Forelimb muscle (tissue), 1 donor: ENCODE data around the gene ITPK1. TPM values are rescaled to one million over a fixed set of nuclear protein-coding genes. Genes with fewer than 3 reads are reported as not detected.

ENCODE experiments used
- DNase-seq: peaks from one replicate; pipeline ENCODE4 v3.0.0-alpha.2; 2013; ENCODE audit warnings: low read depth
- polyA plus RNA-seq: library from polyadenylated mRNA; unstranded; fragments of 120-200 nt; gene quantifications from one replicate; pipeline ENCODE4 v1.2.1, GENCODE V29; 2013; ENCODE audit not compliant: insufficient read length

ITPK1 gene
- polyA plus RNA-seq, 1 donor: 14.5 TPM

GRCh38 chr14:92926180-92926845 lies 189.4 kb downstream of the ITPK1 start:
- DNase-seq: no peak

DNA sequence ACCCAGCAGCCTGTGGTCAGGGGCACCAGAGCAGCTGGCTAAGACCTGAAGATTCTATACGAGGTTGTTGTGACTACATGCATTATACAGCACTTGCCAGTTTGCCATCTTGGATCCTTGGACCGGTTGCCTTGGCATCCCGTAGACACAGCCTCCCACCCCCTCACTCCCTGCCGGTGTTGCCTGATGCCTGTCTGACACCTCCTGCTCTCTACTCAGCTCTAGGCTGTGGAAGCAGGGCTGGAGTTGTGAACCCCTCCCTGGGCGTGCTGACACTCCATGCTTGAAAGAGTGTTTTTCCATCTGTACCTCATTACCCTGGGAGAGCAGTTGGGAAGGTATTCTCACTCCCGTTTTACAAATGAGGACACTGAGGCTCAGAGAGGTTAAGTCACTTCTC lies 190.3 kb downstream of the ITPK1 start:
- no peak for DNase-seq

DNA sequence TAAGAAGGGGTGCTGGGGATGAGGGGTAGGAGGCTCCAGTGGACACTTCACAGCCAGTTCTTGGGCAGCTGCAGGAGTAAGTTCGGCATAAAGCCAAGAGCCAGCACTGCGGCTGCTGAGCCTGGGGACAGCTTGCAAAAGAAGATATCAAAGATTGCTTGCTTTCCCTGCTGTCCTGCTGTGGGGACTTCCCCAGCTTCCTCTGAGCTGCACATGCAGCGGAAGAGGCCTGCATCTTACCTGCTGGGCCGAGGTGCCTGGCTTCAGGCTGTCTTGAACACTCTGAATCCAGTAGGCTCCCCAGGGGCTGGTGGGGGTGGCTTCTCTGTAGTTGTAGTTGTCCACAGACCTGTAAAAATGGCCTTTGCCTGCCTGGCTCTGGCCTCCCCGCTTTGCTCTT lies 191.5 kb downstream of the ITPK1 start:
- no peak for DNase-seq

- no peak for DNase-seq
Observed at GRCh38 chr14:92923744-92924103, 192.0 kb downstream of the ITPK1 start.

GRCh38 chr14:92922883-92923743 lies 192.6 kb downstream of the ITPK1 start, which contains the start of gene CHGA:
Gene CHGA (plus strand): TSS chr14:92923150. CDS start chr14:92923360, 210 bp downstream.
- no peak for DNase-seq

- DNase-seq: no peak
Observed at GRCh38 chr14:92922155-92922735, 193.5 kb downstream of the ITPK1 start.

GRCh38 chr14:92920001-92920400 lies 195.7 kb downstream of the ITPK1 start:
- no peak for DNase-seq

DNA sequence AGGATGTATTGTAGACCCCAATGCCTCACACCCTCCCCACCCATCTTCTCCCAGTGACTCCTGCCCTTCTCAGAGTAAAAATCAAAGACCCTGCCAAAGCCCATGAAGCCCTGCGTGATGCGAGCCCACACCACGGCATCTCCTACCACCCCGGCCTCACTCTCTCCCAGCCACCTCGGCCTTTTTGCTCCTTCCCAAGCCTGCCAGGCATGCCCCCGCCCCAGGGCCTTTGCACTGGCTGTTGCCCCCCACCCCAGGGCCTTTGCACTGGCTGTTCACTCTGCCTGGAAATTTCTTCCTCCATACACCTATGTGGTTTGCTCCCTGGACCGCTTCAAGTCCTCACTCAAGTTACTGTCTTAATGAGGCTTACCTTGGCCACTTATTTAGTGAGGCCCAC lies 197.8 kb downstream of the ITPK1 start:
- DNase-seq: no peak

- DNase-seq: no peak
Observed at GRCh38 chr14:92917041-92917940, 198.4 kb downstream of the ITPK1 start.

- no peak for DNase-seq
Observed at GRCh38 chr14:92916201-92916600, 199.5 kb downstream of the ITPK1 start.

DNA sequence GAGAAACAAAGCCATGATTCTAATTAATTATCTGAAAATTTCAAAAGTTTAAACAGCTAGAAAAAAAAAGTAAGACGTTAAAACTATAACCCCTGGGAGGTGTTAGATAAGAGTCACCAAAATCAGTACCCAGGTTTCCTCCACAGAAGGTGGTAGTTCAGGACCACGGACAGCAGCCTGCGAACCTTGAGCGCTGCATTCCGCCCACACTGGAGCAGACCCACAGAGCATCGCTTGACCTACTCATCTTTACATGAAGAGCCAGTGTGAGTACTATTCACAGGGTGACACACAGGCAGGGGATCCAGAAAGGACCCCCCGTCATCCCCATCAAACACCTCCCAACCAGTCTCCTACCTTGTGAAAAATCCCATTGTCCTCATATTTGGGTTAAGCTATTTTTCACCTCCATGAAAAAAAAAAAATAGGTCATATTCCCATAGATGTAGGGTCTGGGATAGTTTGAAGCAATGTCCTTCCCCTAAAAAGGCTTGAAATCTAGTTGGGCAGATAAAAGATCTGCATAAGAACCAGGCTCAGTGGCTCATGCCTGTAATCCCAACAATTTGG lies 201.6 kb downstream of the ITPK1 start:
- DNase-seq: no peak

DNA sequence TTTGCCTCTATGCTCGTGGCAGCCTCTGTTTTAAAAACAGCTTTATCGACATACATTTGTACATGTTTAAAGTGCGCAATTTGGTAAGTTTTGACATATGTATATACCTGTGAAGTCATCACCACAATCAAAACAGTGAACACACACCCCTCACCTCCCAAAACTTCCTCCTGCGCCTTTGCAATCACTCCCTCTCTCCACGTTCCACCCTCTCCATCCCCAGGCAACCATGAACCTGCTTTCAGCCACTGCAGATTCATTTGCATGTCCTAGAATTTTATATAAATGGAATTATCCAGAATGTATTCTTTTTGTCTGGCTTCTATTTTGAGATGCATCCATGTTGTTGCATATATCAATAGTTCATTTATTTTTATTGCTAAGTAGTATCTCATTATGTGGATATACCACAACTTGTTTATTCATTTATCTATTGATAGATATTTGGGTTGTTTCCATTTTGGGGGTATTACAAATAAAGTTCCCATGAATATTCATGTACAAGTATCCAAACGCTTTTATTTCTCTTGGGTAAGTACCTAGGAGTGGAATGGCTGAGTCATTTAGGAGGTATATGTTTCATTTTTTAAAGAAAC lies 208.3 kb downstream of the ITPK1 start:
- no peak for DNase-seq

GRCh38 chr14:92906823-92907222 lies 208.9 kb downstream of the ITPK1 start:
- DNase-seq: no peak

DNA sequence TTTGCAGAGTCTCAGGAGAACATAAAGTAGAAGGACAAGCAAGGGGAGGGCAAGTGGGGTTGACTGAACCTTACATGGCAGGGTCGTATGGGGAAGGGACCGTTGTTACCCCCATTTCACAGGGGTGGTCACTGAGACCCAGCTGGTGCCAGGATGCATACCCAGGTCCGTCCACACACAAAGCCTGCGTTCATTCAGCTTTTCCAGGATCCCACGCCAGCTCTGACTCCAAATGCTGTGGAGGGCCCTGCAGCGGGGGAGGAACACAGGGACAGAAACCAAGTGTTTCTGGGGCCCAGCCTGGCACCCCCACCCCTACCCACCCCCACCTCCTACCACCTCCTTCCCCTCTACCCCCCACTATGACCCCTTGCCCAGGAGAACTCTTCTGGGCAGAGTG lies 209.3 kb downstream of the ITPK1 start:
- no peak for DNase-seq

GRCh38 chr14:92905667-92906066 lies 210.1 kb downstream of the ITPK1 start:
- no peak for DNase-seq

DNA sequence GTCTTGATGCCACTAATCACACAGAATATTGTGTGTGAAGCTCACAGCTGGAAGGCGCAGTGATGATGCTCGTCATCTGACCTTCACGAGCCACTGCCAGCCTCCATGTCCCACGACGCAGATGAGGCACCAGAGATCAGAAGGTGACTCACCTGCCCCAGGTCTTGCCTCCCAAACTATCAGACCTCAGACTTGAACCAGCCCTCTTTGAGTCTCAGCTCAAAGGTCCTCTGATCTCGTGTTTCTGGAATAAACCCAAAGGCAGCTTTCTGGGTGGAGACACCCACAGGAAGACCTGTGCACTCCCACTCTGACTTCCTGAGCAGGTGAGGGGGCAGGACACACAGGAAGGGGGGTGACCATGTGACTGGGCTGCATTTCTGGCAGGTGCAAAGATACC lies 212.4 kb downstream of the ITPK1 start:
- DNase-seq: no peak

GRCh38 chr14:92902726-92903125 lies 213.0 kb downstream of the ITPK1 start:
- no peak for DNase-seq

DNA sequence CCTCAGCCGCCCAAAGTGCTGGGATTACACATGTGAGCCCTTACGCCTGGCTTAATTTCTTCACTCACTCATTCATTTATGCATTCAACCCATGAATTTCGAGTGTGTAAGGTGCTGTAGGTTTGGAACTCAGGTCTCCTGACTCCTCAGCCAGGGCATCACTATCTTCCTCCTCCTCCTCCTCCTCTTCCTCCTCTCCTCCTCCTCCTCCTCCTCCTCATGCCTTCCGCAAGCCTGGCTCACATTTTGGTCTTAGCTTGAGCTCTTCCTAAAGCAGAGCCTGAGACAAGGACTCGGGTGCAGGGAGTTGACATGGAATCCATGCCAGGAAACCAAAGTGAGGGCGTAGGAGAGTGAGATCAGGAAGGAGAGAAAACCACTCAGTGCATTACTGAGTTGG lies 213.5 kb downstream of the ITPK1 start:
- no peak for DNase-seq

DNA sequence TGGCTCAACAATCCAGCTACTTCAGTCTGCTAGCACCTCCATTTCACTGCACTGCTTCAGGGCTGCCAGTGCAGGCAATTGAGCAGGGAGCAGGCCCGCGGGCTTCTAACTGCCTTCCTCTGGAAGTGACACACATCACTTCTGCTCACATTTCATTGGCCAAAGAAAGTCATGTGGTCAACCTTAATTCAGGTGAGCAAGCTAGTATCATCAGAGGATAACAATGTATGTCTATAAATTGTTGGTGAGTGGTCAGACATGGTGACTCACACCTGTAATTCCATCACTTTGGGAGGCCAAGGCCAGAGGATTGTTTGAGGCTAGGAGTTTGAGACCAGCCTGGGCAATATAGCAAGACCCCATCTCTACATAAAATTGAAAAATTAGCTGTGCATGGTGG lies 215.1 kb downstream of the ITPK1 start:
- DNase-seq: no peak

GRCh38 chr14:92898566-92899131 lies 217.1 kb downstream of the ITPK1 start:
- no peak for DNase-seq
